ENCODE data around the gene FHOD3.
"Not testable (repeated sequence)": the region's sequence is repeated elsewhere in the genome, so short reads cannot be mapped to it uniquely, and the experiment has no call there.

FHOD3 gene

DNA sequence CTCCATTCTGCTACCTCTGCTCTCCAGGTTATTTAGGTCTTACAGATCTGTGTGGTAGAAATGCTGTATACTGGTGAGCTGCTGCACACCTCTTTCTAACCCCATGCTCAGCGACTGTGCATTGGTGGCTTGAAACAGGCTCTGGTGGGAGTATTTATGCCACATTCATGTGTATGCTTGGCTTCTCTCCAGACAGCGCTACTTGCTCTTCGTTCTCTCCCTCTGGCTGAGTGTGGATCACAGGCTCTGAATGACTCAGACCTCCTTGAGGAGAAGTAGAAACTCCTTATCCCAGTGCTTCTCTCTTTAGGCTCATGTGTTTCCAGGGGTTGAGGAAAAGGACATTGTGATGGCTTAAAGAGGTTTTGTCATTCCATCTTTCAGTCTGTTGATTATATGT is 54.9 kb downstream of the FHOD3 start:
- no peak for DNase-seq

DNA sequence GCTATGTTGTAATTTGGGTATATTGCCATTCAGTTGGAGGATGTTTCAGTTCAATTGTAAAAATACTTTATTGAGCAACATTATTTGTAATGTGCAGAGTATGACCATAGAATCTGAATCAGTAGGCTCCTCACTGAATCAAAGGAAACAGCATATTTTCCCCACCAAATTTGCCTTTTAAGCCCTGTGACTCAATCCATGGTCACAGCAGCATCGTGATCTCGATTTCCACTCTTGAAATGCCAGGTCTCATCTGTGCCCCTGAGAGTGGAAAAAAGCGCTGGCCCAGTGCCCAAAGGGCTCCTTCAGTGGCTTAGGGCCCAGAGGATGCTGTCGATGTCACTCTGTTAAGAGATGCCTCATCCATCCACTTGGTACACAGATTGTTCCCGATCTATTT is 57.5 kb downstream of the FHOD3 start:
- DNase-seq: no peak

DNA sequence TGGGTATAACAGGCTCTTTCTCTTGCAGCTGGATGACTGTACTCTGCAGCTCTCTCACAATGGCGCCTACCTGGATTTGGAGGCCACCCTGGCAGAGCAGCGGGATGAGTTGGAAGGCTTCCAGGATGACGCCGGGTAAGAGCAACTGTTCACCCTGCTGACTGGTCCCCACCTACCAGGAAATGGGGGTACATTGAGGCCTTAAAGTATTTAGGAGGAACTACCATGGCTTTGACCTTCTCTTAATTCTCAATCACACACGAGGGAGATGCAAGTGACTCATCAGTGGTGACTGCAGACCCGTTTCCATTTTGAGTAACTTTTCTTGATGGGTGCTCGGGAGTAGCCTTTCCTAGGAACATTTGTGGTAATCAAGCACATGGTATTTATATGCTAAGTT is 58.0 kb downstream of the FHOD3 start:
- no peak for DNase-seq

DNA sequence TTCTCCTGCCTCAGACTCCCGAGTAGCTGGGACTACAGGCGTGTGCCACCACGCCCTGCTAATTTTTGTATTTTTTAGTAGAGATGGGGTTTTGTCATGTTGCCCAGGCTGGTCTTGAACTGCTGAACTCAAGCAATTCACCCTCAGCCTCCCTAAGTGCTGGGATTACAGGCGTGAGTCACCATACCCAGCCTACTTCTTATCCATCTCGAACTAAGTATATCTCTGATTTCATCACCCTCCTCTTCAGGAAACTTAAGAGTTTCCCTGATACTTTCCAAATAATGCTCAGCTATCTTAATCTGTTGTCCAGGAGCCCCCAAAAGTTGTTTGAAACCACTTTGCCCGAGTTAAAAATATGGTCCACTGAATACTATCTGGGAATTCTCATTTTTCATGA is 59.2 kb downstream of the FHOD3 start:
- DNase-seq: not testable (repeated sequence)

DNA sequence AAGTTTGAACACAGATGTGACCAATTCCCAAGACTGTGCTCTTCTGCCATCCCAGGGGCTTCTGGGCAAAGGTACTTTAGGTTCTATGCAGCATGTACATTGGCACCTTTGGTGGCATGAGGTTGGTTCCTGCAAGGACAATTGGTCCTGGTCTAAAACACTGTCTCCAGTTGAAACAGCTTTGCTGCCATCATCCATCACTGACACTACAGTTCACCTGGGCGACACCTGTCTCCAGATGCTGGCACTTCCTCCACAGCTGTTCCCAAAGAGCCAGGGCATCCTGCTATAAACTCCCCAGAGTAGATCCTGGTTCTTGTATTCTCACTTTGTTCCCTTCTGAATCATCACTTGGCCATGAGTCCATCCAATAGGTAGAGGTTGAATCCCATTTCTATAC is 60.6 kb downstream of the FHOD3 start:
- no peak for DNase-seq

DNA sequence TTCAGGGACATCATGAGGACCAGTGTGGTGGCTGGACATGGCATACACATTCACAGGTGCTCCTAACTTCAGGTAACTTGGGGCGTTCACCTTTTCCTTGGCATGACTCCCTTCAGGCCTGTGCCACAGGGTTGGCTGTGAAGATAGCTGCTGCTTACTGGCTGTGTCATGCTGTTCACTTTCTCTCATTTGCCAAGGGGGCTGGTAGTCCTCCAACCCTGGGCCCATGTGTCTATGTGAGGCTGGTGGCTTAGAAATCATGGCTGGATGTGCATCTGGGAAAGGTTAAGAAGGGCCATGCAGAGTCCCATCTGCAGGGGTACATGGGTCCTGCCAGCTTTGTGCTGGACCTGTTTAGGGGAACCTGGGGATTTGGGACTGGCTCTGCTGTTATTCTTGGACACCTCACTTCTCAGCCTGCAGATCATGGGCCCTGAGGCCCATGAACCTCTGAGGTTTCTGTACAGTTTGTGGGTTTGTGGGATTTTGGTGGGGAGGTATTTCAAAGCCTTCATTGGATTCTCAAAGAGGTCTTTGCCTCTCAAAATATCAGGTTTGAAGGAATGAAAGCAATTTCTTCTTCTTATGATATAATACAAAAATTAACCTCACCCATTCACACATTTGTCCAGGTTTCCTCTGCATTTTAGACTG is 62.9 kb downstream of the FHOD3 start:
- no peak for DNase-seq

DNA sequence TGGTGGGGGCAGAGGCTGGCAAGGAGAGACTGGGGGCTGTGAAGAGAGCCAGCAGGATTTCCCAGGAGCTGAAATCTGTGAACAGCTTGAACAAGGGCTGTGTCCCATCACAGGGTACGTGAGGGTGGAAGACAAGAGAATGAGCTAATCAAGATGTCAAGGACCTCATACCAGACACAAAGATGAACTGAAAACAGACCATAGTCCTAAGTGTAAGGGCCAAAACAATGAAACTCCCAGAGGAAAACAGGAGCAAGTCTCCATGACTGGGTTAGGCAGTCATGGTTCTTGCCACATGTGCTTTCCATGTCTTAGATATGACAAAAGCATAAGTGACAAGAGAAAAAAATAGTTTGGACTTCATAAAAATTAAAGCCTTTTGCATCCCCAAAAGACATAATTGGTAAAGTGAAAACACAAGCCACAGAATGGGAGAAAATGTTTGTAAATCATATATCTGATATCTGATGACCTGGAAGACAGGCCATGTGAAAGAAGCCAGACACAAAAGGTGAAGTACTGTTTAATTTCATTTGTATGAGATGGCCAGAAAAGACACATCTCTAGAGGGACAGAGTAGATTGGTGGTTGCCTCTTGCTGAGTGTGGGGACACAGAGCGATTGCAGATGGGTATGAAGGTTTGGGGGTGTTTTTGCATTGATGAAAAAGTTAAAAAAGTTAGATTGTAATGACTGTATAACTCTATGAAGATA is 67.6 kb downstream of the FHOD3 start:
- no peak for DNase-seq

DNA sequence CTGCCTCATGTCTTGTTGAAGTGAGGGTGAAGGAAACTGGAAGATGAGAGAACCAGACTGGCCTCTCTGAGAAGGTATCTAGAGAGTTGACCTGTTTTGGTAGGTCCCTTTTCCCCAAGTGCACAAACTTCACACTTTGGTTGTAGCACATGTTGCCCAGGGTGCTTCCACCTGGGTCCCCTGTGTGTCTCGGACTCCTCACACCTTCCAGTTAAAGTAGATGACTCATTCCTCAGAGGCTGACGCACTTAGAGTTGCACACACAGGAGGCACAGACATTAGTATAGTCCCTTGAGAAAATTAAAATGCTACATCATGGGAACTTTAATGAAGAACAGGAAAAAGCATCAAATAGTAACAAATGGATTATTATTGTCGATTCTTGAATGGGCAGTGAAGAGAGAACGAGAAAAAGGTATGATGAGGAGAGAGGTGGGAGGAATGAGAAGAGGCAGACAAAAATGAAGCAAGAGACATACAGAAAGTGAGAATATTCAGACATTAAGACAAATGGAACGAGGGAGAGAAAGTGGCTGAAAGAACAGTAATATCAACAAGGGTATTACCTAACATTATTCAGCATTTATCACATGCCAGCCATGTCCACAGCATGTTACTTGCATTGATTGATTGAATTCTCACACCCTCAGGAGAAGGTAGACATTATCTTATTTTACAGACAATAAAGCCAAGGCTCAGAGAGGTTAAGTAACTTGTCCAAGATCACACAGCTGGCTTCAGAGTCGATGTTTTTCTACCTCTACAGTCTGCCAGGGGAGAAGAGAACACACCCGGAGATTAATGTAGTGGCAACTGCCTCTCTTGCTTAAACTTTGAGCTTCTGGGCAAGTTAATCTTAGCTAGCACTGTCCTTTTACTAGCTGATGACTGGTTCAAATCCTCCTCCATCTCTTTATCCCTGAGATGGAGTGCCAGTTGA is 68.6 kb downstream of the FHOD3 start:
- DNase-seq: no peak

DNA sequence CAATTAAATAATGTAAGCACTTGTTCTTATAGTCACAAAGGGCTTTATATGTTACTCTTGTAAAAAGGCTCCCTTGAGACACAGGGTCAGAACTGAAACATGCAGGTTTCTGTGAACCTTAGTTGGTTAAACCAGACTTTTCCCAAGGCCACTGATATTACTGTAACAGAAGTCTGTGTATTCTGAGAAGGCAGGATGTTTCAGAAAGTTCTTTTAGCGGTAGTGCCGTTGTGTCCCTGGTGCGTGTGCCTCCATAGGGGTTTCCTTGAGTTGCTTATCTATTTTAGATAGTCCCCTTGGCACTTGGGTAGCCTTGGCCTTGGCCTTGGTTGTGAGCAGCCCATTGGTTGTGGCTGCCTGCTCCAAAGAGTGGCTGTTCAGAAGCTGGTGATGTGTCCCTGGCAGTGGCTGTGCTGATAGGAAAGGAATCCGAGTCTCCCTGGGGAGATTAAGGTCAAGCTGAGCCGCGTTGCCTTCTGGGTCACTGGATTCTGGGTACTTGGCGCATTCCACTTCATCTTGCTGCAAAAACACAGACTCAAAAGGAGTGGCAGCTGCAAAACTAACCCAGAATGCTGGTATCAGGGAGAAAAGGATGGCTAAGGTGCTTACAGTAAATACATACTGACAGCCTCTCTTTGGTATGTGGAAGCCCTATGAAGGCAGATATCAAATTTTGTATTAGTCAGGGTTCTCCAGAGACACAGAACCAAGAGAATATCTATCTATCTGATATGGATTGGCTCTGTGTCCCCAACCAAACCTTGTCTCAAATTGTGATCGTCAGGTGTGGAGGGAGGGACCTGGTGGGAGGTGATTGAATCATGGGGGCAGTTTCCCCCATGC is 69.7 kb downstream of the FHOD3 start:
- DNase-seq: no peak

DNA sequence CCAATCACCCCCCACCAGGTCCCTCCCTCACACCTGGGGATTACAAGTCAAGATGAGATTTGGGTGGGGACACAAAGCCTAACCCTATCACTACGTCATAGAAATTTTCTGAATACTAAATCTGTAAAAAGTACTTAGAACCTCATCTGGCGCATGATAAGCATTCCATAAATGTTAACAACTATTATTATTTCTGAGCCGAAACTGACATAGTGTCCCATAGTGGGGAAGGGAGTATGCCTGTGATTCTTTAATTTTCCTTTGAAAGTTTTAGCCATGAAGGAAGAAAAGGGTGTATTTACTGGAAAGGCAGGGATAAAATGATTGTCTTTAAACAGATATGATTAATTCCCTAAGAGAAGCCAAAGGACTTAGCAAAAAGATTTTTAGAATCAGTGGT is 71.4 kb downstream of the FHOD3 start:
- DNase-seq: no peak

DNA sequence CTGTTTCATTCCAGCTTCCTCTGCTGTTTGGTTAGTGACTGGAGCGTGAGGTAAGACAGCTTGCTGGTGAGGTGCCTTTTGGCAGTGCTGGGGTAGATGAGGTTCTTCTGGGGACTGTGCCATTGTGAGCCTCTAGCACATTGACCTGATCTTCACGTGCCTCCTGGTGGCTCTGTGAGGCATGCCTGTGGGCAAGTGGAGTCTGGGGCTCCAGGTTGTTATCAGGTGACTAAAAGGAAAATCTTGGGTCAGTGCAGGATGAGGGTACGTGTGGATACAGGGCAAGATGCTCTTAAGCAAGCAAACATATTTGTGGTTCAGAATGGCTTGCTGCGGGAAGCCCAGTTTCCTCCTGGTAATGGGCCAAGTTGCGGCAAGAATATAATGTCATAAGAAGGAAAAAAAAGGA is 75.4 kb downstream of the FHOD3 start:
- no peak for DNase-seq

DNA sequence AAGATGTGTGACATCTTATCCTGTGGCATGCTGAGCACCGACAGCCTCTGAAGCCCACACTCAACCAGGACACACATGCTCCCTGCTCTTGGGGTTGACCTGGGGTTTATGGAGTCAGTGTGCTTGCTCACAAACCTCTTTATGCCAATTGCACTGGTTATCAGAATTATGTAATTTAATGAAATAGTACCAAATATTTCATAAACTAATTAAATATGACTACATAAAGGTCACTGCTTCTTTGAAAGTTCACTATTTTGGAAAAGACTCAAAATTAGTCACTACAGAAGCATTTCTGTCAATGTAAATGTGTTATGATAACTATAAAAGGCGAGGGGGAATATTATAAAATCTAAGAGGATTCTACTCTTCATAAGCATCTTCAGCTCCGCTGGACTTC is 76.7 kb downstream of the FHOD3 start:
- DNase-seq: no peak

DNA sequence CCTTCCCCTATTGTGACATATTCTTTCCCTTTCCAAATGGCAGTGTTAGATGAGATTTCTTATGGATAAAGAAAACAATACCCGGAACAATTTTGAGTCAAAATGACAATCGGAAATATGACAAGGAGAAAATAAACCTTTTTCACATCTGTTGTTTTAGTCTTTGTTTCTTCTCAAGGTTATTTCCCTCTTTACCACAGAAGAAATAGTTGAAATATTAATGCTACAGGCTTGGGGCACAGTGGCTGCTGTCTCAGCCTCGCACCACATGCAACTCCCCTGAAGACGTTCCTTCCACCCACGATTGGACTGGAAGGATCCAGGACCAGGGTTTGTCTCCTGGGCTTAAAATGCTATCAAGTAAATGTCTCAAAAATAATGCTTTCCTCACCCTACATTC is 77.6 kb downstream of the FHOD3 start:
- no peak for DNase-seq

DNA sequence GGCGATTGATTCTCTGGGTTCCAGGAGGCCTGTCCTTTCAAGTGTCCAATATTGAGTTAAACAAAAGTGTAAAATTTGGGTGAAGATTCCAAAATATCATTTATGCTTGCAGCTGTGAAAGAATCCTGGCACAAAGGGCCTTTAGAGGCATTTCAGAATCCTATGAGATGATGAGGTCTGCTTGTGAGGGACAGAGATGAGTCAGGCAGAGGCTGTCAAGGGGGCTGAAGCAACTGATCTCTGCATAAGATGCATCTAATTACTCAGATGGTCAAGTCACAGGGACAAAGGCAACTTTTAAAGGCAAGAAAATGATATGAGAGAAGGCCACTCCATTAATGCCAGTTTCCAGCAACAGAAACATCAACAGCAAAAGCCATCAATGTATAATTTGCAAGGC is 78.8 kb downstream of the FHOD3 start:
- no peak for DNase-seq

DNA sequence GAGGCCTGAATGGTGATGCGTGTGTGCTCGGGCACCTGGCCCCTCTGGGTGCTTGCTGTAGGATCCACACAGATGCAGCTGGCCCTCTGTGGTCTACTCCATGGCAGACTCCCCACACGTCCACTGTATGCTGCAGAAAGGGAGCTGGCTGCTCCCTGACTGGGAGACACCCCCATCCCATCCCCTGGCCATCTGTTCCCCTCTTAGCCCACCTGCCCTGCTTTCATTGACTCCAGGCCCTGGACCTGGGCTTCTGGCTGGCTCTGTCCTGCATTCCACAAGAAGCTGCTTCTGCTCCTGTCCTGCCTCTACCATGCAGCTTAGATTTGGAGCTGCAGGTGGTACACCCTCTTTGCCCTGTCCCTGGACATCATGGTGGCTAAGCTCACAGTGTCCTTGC is 80.1 kb downstream of the FHOD3 start:
- no peak for DNase-seq

DNA sequence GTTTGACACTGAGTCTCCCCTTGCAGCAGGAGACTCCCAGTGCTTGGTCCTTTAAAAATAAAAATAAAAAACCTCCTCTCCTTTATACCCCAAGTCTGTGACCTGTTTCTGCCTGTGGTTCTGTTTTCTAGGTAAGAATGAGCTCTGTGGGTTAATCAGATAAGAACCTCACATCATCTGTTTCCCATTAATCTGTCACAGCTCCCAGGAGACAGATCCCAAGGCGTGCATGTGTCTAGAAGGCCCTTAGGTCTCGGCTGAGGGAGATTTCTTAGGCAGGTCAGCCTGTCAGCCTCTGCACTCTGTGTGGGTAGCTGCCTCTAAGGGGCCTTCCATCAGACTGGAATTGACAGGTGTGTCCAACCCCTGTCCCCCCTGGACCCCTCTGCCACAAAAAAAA is 80.7 kb downstream of the FHOD3 start:
- DNase-seq: no peak

DNA sequence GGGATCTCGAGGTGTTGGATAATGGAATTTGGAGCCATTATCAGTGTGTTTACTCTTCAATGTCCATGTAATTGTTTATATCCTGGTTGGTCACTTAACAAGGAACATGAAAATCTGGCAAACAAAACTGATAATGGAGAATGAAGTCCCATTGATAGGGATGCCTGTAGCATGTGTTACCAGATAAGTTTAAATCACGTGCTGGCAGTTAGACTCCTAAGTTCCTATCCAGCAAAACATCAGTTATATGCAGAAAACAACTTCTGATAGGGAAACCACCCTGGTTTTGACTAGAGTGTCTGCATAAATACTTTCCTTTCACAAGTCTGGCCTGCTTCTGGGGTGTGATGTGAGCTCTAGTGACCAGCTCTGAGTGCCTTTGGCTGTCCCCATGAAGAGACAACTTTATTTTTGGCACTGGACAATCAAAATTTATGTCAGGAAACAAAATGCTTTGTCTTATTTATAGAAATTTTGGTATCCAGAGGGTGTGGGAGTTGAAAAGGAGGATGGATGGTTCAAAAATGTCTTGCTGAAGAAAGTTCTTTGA is 82.0 kb downstream of the FHOD3 start:
- no peak for DNase-seq

DNA sequence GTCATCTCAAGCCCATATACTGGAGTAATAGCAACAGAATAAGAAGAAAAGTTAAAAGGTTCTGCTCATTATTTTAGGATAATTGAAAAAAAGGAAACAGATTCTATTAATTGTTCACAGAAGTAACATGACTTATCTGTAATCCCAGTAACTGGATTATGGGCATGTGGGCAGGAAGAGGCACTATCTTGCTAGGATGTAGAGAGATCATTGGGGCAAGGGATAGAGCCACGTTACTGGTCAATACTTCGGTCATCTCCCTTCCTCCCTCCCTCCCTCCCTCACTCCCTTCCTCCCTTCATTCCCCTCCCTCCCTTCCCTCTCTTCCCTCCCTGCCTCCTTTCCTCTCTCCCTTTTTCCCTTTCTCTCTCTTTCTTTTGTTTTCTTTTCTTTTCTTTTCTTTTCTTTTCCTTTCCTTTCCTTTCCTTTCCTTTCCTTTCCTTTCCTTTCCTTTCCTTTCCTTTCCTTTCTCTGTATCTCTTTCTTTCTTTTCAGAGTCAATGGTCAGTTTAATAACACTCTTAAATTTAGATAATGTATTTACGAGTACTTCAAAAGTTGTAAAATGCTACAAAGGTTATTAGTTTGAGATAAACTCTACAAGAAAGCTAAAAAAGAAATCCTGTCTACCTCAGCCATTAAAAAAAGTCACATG is 82.8 kb downstream of the FHOD3 start:
- no peak for DNase-seq

DNA sequence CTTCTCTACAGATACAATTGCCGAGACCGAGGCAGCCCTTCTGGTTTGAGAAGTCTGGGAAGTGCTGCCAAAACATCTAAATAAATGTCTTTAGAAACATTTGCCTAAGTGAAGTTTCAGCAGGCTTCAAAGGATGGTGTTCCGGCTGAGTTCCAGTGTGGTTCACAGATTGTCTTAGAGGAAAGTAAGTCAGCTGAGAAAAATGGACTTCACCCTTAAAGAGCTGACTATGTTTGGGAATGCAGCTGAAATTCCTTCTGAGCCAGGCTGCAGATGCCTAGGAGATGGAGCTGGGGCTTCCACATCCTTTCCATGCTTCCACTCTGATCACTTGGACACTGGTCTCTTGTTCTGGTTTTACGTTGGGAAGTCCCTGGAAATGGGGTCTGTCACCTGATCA is 83.6 kb downstream of the FHOD3 start:
- no peak for DNase-seq

DNA sequence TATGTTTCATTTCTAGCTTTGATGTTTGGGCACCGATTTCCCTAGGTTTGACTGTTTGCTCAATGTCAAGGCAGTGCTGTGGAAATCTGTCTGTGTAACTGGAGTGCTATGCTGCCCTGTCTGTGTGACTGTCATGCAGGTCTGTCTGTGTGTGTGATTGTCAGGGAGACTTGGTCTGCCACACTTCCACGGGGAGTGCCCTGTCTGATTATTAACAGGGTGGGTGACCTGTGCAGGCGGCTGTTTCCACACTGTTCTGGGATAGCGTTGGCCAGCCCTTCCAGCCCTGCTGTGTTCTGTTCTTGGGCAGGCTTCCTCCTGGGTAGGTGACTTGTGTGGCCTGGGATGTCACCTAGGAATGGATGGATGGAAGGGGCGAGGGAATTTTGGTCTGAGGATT is 85.3 kb downstream of the FHOD3 start:
- DNase-seq: no peak

DNA sequence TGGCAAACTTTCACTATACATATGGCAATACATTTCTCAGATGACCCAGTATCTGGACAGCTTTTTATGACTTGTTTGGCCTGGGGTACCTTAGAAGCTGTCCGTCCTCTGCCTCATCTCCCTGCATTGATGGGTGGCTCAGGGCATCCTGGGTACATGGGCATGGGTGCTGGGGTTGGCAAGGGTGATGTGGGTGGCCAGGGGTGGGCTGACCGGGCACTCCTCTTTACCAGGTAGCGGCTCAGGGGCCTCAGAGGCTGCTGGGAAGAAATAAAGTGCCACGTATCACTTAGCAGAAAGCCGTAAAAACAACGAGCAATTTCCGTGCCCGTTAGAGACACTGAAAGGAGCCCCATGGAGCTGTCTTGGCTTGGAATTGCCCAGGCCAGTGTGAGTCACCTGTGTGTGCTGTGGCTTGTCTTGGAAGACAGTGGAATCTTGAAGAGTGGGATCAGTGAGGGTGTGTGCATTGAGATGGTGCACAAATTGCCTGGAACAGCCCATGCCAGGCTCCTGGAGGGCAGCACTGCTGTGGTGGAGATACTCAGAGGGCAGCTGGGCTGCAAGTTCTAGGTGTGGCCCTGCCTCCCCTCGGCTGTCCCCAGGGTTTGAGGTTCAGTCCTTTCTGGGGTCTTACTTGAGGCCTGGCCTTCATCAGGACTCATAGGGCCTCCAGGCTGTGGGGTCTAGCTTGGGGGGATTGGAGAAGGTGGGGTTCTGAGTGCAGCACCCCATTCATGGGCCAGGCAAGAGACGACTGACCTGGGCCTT is 88.8 kb downstream of the FHOD3 start:
- DNase-seq: no peak

Measured in activated naive CD4-positive, alpha-beta T cell treated with anti-CD3 and anti-CD28 coated beads, Interleukin-2, amount 50 U/mL, for 16 hours (primary cell).